Colonic mucosa (tissue), 4 donors: Measurements from ENCODE around the gene PFKFB4. TPM values are rescaled to one million over a fixed set of nuclear protein-coding genes. Genes with fewer than 3 reads are reported as not detected.

Experiments used
- DNase-seq: peaks from one replicate; pipeline ENCODE4 v3.0.0-alpha.2; 2020
- H3K27ac ChIP-seq: fragments of 200-600 bp; one replicate; pipeline ENCODE4 v1.8.0; 2021
- H3K27me3 ChIP-seq: fragments of 200-600 bp; one replicate; pipeline ENCODE4 v1.8.0; 2021
- H3K36me3 ChIP-seq: fragments of 200-600 bp; one replicate; pipeline ENCODE4 v1.8.0; 2021
- H3K4me1 ChIP-seq: fragments of 200-600 bp; one replicate; pipeline ENCODE4 v1.8.0; 2021; ENCODE audit warnings: mild to moderate bottlenecking
- H3K4me3 ChIP-seq: fragments of 200-600 bp; one replicate; pipeline ENCODE4 v1.8.0; 2021
- H3K9ac ChIP-seq, 2 donors: one replicate each; pipeline ENCODE4 v1.7.0; 2013; ENCODE audit warnings: control low read depth in 2 of 2, low read depth in 2 of 2, low read length in 2 of 2
- H3K9me3 ChIP-seq: fragments of 200-600 bp; one replicate; pipeline ENCODE4 v1.8.0; 2021
- CTCF ChIP-seq: fragments of 200-600 bp; IDR thresholded peaks from one replicate; pipeline ENCODE4 v1.8.0; 2022; ENCODE audit warnings: antibody characterized with exemption, mild to moderate bottlenecking
- intact Hi-C: fragments of 100-400 bp; cut with DNase I; formaldehyde crosslinking; loops from one replicate; pipeline ENCODE4 v1.14.1; 2022
- total RNA-seq, 2 donors: library from RNA; stranded (reverse); fragmentation: NEBNext Ultra II Directional in 1 of 2; extraction: Animal tissue kit (Norgen Biotek cat#: 25700) in 1 of 2; gene quantifications; one replicate each; pipeline ENCODE4 v1.2.1, GENCODE V29; 2021
- donor health status: healthy.
- donor health status: DM: no; HTN: no; CAD: no.
- donor health status: DM: no; HTN: no; CAD: no.

The PFKFB4 gene
- total RNA-seq, 2 donors from 2014 or later = 8.1 to 51.0 TPM

- Histone ChIP-seq H3K4me3 (no peak overlapping the region), H3K36me3 (no peaks in the 10 kb centered on the region), H3K9me3 (no peaks in the 10 kb centered on the region), H3K9ac (peak overlapping the region in 1 of 2 donors; percentile 34), H3K4me1 (peaks cover 10% of the 10 kb centered on the region), H3K27ac (peak overlapping the region; percentile 74), H3K27me3 (no peaks in the 10 kb centered on the region)
- peak; percentile 11 for TF ChIP-seq CTCF
- peak; percentile 41 for DNase-seq
- intact Hi-C loops = no loop called here
Measured at GRCh38 chr3:48558493-48559134, 2.0 kb upstream of the PFKFB4 start.

- DNase-seq = no peak
- Histone ChIP-seq H3K9me3 (no peaks in the 10 kb centered on the region), H3K27me3 (no peaks in the 10 kb centered on the region), H3K27ac (peak overlapping the region; percentile 26), H3K4me1 (peaks cover 10% of the 10 kb centered on the region), H3K4me3 (peak overlapping the region; percentile 50), H3K36me3 (no peaks in the 10 kb centered on the region), H3K9ac (peak overlapping the region; percentile 51 to 58)
- TF ChIP-seq CTCF = no peak
- intact Hi-C loops = no loop called here
Measured at GRCh38 chr3:48555949-48556795, 431 bp downstream of the PFKFB4 start.

- no peaks in the 10 kb centered on the region for H3K27me3 ChIP-seq
- no peaks in the 10 kb centered on the region for H3K36me3 ChIP-seq
- H3K9me3 ChIP-seq = no peaks in the 10 kb centered on the region
- intact Hi-C loops = no loop called here
- H3K4me3 ChIP-seq = peak overlapping the region; percentile 50
- peak overlapping the region in 1 of 2 donors; percentile 58 for H3K9ac ChIP-seq
- no peak for DNase-seq
- H3K4me1 ChIP-seq = peaks cover 10% of the 10 kb centered on the region
- no peak for TF ChIP-seq CTCF
- peak overlapping the region; percentile 9 for H3K27ac ChIP-seq
Measured at GRCh38 chr3:48555231-48555948, 1.2 kb downstream of the PFKFB4 start.

- intact Hi-C loops = no loop called here
- no peak for TF ChIP-seq CTCF
- DNase-seq = no peak
- Histone ChIP-seq H3K27me3 (no peaks in the 10 kb centered on the region), H3K9ac (peak overlapping the region in 1 of 2 donors; percentile 21), H3K36me3 (no peaks in the 10 kb centered on the region), H3K4me1 (peaks cover 10% of the 10 kb centered on the region), H3K4me3 (no peak overlapping the region), H3K9me3 (no peaks in the 10 kb centered on the region), H3K27ac (no peak overlapping the region)
Measured at GRCh38 chr3:48553886-48554845, 2.4 kb downstream of the PFKFB4 start.
